A673 (cell line): ENCODE measurements around the gene CERS6. TPM values are rescaled to one million over a fixed set of nuclear protein-coding genes. Genes with fewer than 3 reads are reported as not detected.

ENCODE experiments used
- BruUV-seq: library from RNA; stranded (reverse); fragments of 400-500 nt; replicated peaks from 2 replicates; lab custom pipeline; 2021; lab: Mats Ljungman, UMichigan
- CTCF ChIA-PET: fragments of 300-600 bp; sonication (Branson Sonifier 250); formaldehyde crosslinking; loops from one replicate; lab custom pipeline; 2022; ENCODE audit warnings: antibody characterized with exemption; lab: Charles Lee
- POLR2A ChIA-PET: fragments of 300-600 bp; sonication (Branson Sonifier 250); formaldehyde crosslinking; loops from one replicate; lab custom pipeline; 2022; ENCODE audit warnings: antibody characterized with exemption; ENCODE audit not compliant: low non-redundant PET; lab: Charles Lee
- DNase-seq: peaks from one replicate; pipeline ENCODE4 v3.0.0-alpha.2; 2015; ENCODE audit warnings: low spot score
- H3K27ac ChIP-seq: fragments of 200-600 bp; sonication (generic); 2 replicates; pipeline ENCODE4 v1.5.1; 2016; ENCODE audit warnings: mixed run types, low read depth, mild to moderate bottlenecking, mixed read lengths, antibody characterized with exemption, low read length; ENCODE audit not compliant: poor library complexity, severe bottlenecking
- H3K27me3 ChIP-seq: fragments of 200-600 bp; sonication (generic); replicated peaks from 2 replicates; pipeline ENCODE4 v1.6.1; 2017; ENCODE audit warnings: mixed run types, low read depth, mild to moderate bottlenecking, mixed read lengths, antibody characterized with exemption, low read length; ENCODE audit not compliant: insufficient read depth, poor library complexity
- H3K36me3 ChIP-seq: fragments of 200-600 bp; sonication (generic); 2 replicates; pipeline ENCODE4 v1.6.1; 2016; ENCODE audit warnings: mixed run types, mild to moderate bottlenecking, mixed read lengths, antibody characterized with exemption, low read length; ENCODE audit not compliant: insufficient read depth, poor library complexity, severe bottlenecking
- H3K4me1 ChIP-seq: fragments of 200-600 bp; sonication (generic); 2 replicates; pipeline ENCODE4 v1.6.1; 2017; ENCODE audit warnings: mixed run types, mild to moderate bottlenecking, mixed read lengths, antibody characterized with exemption, low read length; ENCODE audit not compliant: insufficient read depth, poor library complexity, severe bottlenecking
- H3K4me3 ChIP-seq: fragments of 200-600 bp; sonication (generic); 2 replicates; pipeline ENCODE4 v1.5.1; 2016; ENCODE audit warnings: low read depth, mixed run types, mild to moderate bottlenecking, mixed read lengths, low read length; ENCODE audit not compliant: poor library complexity, severe bottlenecking
- H3K9me3 ChIP-seq: fragments of 200-600 bp; sonication (generic); 2 replicates; pipeline ENCODE4 v1.6.1; 2016; ENCODE audit warnings: mixed run types, low read depth, mild to moderate bottlenecking, mixed read lengths, antibody characterized with exemption, low read length; ENCODE audit not compliant: poor library complexity, severe bottlenecking
- CTCF ChIP-seq: fragments of 300-800, 200-600 bp; sonication (generic); conservative IDR thresholded peaks from 2 replicates; pipeline ENCODE4 v1.5.1; 2017; ENCODE audit warnings: low read depth, mild to moderate bottlenecking, antibody characterized with exemption, low read length, moderate library complexity, mixed read lengths
- EZH2 ChIP-seq: fragments of 200-600 bp; sonication (generic); IDR thresholded peaks from 2 replicates; pipeline ENCODE4 v1.6.1; 2017; ENCODE audit warnings: borderline replicate concordance, low read depth, mild to moderate bottlenecking, mixed read lengths, antibody characterized with exemption, low read length; ENCODE audit not compliant: poor library complexity, severe bottlenecking
- intact Hi-C: fragments of 100-400 bp; cut with micrococcal nuclease; formaldehyde crosslinking; loops from one replicate; pipeline ENCODE4 v1.10.0; 2022; ENCODE audit not compliant: unreplicated experiment
- total RNA-seq: library from RNA; stranded (reverse); gene quantifications from 2 replicates; pipeline ENCODE4 v1.2.3, GENCODE V29; 2021

Gene CERS6
- total RNA-seq, 1 experiment from 2014 or later: 12.4 TPM

GRCh38 chr2:168717790-168718502 is 261.9 kb downstream of the CERS6 start:
- H3K4me1 ChIP-seq: no peaks in the 10 kb centered on the region
- no TSS peak for BruUV-seq
- no peaks in the 10 kb centered on the region for H3K27me3 ChIP-seq
- intact Hi-C loops: no loop called here
- POLR2A ChIA-PET: interaction anchor here (0.6 kb wide), 1 partner anchor 180 kb away, joined by 7 read pairs; no protein-coding TSS in a partner anchor
- no peaks in the 10 kb centered on the region for H3K9me3 ChIP-seq
- no peaks in the 10 kb centered on the region for H3K36me3 ChIP-seq
- TF ChIP-seq CTCF: no peak
- TF ChIP-seq EZH2: no peak
- no peak overlapping the region for H3K4me3 ChIP-seq
- no peak for DNase-seq
- H3K27ac ChIP-seq: no peak overlapping the region
- CTCF ChIA-PET: no interaction called here

- no peak overlapping the region for H3K4me3 ChIP-seq
- H3K36me3 ChIP-seq: no peaks in the 10 kb centered on the region
- no peak overlapping the region for H3K27ac ChIP-seq
- H3K9me3 ChIP-seq: no peaks in the 10 kb centered on the region
- H3K27me3 ChIP-seq: no peaks in the 10 kb centered on the region
- ChIA-PET POLR2A (interaction anchor here (0.6 kb wide), 1 partner anchor 181 kb away, joined by 7 read pairs; no protein-coding TSS in a partner anchor), CTCF (interaction anchor here (0.6 kb wide), 1 partner anchor 492 kb away, joined by 3 read pairs; no protein-coding TSS in a partner anchor)
- BruUV-seq: no TSS peak
- TF ChIP-seq EZH2: no peak
- TF ChIP-seq CTCF: no peak
- intact Hi-C loops: no loop called here
- DNase-seq: no peak
- no peaks in the 10 kb centered on the region for H3K4me1 ChIP-seq
Measured at GRCh38 chr2:168718622-168719021, 262.6 kb downstream of the CERS6 start.

GRCh38 chr2:168719446-168719845 is 263.4 kb downstream of the CERS6 start:
- BruUV-seq: no TSS peak
- Histone ChIP-seq H3K4me1 (no peaks in the 10 kb centered on the region), H3K9me3 (no peaks in the 10 kb centered on the region), H3K4me3 (no peak overlapping the region), H3K36me3 (no peaks in the 10 kb centered on the region), H3K27ac (no peak overlapping the region), H3K27me3 (no peaks in the 10 kb centered on the region)
- intact Hi-C loops: no loop called here
- DNase-seq: no peak
- POLR2A ChIA-PET: no interaction called here
- CTCF ChIA-PET: interaction anchor here (0.6 kb wide), 1 partner anchor 492 kb away, joined by 3 read pairs; no protein-coding TSS in a partner anchor
- no peak for TF ChIP-seq EZH2
- no peak for TF ChIP-seq CTCF
